IPS DF 6.9 (cell line): ENCODE results near the gene TRAF3IP1.

ENCODE experiments used
- DNase-seq: peaks from one replicate; pipeline ENCODE4 v3.0.0-alpha.2; 2013; ENCODE audit warnings: low read depth, low spot score
- H3K27ac ChIP-seq: one replicate; pipeline ENCODE4 v1.5.1; 2013; ENCODE audit warnings: low read length, control low read depth
- H3K27me3 ChIP-seq: 2 replicates; pipeline ENCODE4 v1.6.1; 2013; ENCODE audit warnings: mild to moderate bottlenecking, low read length; ENCODE audit not compliant: control insufficient read depth, insufficient read depth
- H3K36me3 ChIP-seq: 2 replicates; pipeline ENCODE4 v1.6.1; 2013; ENCODE audit warnings: low read length; ENCODE audit not compliant: control insufficient read depth, insufficient read depth
- H3K4me1 ChIP-seq: 2 replicates; pipeline ENCODE4 v1.6.1; 2013; ENCODE audit warnings: low read length; ENCODE audit not compliant: control insufficient read depth, insufficient read depth
- H3K4me3 ChIP-seq: 2 replicates; pipeline ENCODE4 v1.5.1; 2013; ENCODE audit warnings: mild to moderate bottlenecking, low read length
- H3K9me3 ChIP-seq: 2 replicates; pipeline ENCODE4 v1.6.1; 2013; ENCODE audit warnings: low read length, inconsistent platforms; ENCODE audit not compliant: control insufficient read depth, insufficient read depth
- WGBS: extraction: QIAGEN DNeasy Blood & Tissue Kit; methylation state at CpG from one replicate; pipeline ENCODE4 v1.1.7; 2013; ENCODE audit warnings: mixed read lengths, missing lambda C conversion rate; ENCODE audit not compliant: insufficient read length, insufficient coverage; 5-methylcytosine and 5-hydroxymethylcytosine counted together

Gene TRAF3IP1

DNA sequence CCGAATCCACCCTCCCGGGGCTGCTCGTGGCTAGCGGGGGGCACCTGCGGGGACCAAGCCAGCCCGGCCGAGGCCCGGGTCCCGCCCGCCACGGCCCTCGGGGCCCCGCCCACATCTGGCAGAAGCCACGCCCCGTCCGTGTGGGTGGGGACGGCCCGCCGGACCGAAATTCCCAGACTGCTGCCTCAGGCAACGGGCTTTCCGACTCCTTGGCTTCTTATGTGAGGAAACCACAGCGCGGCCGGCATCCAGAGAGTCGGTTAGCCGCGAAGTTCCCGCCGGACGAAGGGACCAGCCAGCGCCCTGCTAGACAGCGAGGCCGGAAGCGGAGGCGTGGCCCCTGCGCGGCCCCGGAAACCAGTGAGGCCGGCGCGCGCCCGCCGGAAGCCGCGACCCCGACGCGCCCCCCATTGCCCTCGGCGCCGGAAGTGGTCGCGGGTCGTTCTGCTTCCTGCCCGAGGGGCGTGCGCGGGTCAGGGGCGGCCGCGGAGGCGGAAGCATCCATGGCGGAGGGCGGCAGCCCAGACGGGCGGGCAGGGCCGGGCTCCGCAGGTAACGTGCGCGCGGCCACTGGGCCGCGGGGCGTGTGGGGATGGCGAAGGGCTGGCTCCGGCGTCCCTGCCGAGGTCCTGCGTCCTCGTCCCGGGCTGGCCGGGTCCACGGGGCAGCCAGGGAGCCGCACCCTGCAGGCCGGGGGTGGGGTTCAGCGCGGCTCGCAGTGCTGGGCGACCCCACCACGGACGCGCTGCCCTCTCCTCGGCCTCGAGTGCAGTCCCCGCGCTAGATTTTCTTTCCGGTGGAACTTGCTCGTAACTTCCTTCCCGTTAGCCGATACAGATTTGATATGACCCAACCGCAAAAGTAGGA, 106.5 kb downstream of the TRAF3IP1 start, which contains the start of gene ASB1:
Gene ASB1 (plus strand): TSS at position 360 of the 867 bp plus-strand sequence. CDS start 144 bp downstream, at position 504.
- Histone ChIP-seq H3K4me3 (peak within 1 kb of the TSS; percentile 97), H3K27me3 (no peaks in the 10 kb centered on the region), H3K9me3 (no peaks in the 10 kb centered on the region), H3K27ac (no peak within 1 kb of the TSS), H3K36me3 (no peaks in the 10 kb centered on the region), H3K4me1 (peaks cover 3% of the 10 kb centered on the region; the same call in 1 of the 2 replicates)
- peak; percentile 39 for DNase-seq
- WGBS = no CpG with 5 or more reads among the region's 104 CpGs

DNA sequence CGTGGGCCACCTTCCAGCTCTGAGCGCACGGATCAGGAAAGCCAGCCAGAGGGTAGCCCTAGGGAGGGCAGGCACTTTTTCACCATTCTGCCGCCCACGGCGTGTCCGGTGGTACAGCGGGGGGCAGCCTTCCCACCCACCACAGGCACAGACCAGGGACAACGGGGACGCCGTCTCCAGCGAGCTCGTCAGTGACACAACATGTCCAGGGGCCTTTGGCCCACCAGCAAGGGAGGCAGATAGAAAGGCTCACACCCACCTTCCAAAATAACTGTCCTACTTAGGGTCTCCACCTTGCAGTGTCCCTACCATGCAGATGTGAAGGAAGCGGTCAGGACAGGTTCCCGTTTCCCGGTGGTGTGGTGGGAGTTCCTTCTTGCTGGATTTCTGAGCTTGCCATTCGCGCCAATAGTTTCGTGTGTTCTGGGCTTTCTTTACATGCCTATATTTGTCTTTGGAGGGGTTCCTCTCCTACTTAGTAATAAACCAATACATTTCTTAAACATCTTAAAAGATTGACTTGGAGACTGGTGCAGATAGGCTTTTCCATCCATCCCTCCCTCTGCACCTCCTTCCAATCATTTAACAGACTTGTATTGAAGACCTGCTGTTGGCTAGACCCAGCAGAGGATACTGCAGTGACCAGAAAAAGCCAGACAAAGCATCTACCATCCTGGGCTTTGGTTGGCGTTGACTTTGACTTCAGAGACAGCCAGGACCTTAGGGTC, 107.3 kb downstream of the TRAF3IP1 start:
- Histone ChIP-seq H3K27ac (no peak overlapping the region), H3K4me1 (peaks cover 3% of the 10 kb centered on the region; the same call in 1 of the 2 replicates), H3K27me3 (no peaks in the 10 kb centered on the region), H3K9me3 (no peaks in the 10 kb centered on the region), H3K4me3 (peak overlapping the region; percentile 97), H3K36me3 (no peaks in the 10 kb centered on the region)
- no CpG with 5 or more reads among the region's 20 CpGs for WGBS
- no peak for DNase-seq

DNA sequence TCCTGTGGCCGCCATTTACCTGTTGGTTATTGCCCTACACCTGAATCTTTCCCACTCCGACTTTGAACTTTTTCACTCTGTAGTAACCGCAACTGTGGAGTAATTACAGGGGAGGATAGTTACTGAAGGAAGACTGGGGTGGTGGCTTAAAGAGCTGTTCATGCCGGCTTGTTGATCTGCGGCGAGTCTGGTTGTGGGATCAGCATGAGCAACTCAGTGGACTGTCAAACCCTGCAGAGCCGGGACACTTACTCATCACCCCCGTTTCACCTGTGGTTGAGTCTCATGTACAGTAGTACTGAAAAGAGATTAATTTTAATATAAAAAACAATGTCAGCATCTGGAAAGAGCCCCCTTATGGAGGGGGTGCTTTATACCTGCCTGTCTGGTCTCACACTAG, 108.5 kb downstream of the TRAF3IP1 start:
- peaks cover 3% of the 10 kb centered on the region; the same call in 1 of the 2 replicates for H3K4me1 ChIP-seq
- H3K36me3 ChIP-seq = 0 out of 2 replicates have a peak, but pooled peaks cover 3% of the 10 kb centered on the region
- no peak for DNase-seq
- no peaks in the 10 kb centered on the region for H3K9me3 ChIP-seq
- H3K27me3 ChIP-seq = no peaks in the 10 kb centered on the region
- H3K27ac ChIP-seq = no peak overlapping the region
- H3K4me3 ChIP-seq = no peak overlapping the region
- no CpG with 5 or more reads among the region's 8 CpGs for WGBS

DNA sequence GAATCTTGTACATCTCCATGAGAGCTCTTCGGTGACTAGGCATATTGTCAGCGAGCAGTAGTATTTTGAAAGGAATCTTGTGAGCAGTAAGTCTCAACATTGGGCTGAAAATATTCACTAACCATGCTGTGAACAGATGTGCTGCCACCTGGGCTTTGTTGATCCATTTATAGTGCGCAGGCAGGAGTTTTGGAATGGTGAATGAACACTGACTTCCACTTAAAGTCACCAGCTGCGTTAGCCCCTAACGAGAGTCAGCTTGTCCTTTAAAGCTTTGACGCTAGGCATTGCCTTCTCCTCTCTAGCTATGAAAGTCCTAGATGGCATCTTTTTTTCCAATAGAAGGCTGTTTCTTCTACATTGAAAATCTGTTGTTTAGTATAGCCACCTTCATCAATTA, 110.5 kb downstream of the TRAF3IP1 start:
- DNase-seq = no peak
- no peak overlapping the region for H3K27ac ChIP-seq
- H3K4me3 ChIP-seq = no peak overlapping the region
- peaks cover 1% of the 10 kb centered on the region; the same call in 1 of the 2 replicates for H3K4me1 ChIP-seq
- H3K27me3 ChIP-seq = no peaks in the 10 kb centered on the region
- H3K9me3 ChIP-seq = no peaks in the 10 kb centered on the region
- peaks cover 16% of the 10 kb centered on the region for H3K36me3 ChIP-seq
- WGBS = no CpG with 5 or more reads among the region's 6 CpGs

DNA sequence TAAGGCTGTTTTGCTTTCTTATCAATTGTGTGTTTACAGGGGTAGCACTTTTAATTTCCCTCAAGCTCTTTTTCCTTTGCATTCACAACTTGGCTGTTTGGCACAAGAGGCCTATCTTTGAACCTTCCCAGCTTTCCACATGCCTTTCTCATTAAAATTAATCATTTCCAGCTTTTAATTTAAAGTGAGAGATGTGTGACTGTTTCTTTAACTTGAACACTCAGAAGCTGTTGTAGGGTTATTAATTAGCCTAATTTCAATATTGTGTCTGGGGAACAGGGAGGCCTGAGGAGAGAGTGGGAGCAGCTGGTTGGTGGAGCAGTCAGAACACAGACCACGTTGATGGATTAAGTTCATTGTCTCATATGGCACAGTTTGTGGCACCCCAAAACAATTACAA, 111.1 kb downstream of the TRAF3IP1 start:
- no CpG with 5 or more reads among the region's 1 CpG for WGBS
- Histone ChIP-seq H3K27ac (no peak overlapping the region), H3K4me1 (no peaks in the 10 kb centered on the region), H3K4me3 (no peak overlapping the region), H3K36me3 (peaks cover 16% of the 10 kb centered on the region), H3K27me3 (no peaks in the 10 kb centered on the region), H3K9me3 (no peaks in the 10 kb centered on the region)
- DNase-seq = no peak

DNA sequence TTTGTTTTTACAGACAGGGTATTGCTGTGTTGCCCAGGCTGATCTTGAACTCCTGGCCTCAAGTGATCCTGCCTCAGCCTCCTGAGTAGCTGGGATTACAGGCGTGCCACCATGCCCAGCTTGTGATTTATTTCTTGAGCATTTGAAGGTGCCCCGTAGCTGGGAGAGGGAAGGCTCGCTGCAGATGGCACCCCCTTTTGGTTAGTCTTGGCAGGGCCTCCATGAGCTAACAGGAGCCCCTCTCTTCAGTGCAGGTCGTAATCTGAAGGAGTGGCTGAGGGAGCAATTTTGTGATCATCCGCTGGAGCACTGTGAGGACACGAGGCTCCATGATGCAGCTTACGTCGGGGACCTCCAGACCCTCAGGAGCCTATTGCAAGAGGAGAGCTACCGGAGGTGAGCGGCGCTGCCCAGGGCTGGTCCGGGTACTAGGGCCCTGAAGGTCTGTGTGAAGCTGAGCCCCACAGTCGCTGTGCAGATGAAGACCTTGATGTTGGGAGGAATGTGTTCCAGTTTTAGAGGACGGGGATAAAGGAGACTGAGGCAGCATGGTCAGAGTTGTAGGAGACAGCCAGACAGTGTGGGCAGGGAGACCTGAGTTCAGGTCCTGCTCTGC, 113.1 kb downstream of the TRAF3IP1 start:
- Histone ChIP-seq H3K4me1 (no peaks in the 10 kb centered on the region), H3K27ac (no peak overlapping the region), H3K36me3 (peaks cover 16% of the 10 kb centered on the region), H3K4me3 (no peak overlapping the region), H3K9me3 (no peaks in the 10 kb centered on the region), H3K27me3 (no peaks in the 10 kb centered on the region)
- no peak for DNase-seq
- no CpG with 5 or more reads among the region's 14 CpGs for WGBS

DNA sequence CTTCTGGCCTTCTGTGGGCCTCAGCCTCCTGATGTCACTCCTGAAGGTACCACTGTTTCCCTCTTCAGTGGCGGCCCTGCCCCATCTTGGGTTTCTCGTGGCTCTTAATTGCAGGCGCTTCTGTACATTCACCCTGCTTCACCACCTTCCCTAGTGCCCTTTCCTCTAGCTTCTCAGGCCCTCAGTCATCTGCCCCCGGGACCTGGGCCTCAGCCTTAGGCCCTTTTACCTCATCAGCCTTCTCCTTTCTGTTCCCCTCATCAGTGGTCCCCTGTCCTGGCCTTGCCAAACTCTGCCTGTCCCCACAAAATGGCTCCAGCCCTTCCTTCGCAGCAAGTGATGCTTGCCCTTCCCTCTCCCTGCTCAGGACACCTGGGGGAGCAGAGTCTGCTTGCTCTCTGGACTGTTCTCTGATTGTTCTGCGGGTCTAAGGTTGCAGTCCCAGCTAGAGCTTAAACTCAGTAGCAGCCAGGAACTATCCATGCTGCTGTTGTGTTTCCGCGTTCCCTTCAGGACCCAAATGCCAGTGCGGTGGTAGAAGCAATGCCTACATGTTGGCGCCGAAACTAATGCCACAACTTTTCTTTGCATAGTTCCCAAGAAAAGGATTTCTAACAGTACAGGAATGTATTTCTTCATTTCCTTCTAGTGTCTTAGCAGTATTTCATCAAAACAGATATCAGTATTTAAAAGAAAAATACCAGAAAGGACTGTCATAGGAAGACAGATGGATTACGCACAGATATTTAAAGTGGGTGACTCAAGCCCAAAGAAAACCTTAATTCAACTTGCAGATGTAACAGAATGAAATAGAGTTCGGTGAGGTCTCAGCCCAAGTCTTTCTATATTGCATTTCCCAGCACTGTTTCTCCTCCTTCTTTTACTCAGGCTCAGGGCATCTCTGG, 113.9 kb downstream of the TRAF3IP1 start:
- WGBS = no CpG with 5 or more reads among the region's 13 CpGs
- H3K4me1 ChIP-seq = no peaks in the 10 kb centered on the region
- peaks cover 18% of the 10 kb centered on the region for H3K36me3 ChIP-seq
- H3K27me3 ChIP-seq = no peaks in the 10 kb centered on the region
- no peak overlapping the region for H3K27ac ChIP-seq
- H3K9me3 ChIP-seq = no peaks in the 10 kb centered on the region
- DNase-seq = no peak
- H3K4me3 ChIP-seq = no peak overlapping the region

DNA sequence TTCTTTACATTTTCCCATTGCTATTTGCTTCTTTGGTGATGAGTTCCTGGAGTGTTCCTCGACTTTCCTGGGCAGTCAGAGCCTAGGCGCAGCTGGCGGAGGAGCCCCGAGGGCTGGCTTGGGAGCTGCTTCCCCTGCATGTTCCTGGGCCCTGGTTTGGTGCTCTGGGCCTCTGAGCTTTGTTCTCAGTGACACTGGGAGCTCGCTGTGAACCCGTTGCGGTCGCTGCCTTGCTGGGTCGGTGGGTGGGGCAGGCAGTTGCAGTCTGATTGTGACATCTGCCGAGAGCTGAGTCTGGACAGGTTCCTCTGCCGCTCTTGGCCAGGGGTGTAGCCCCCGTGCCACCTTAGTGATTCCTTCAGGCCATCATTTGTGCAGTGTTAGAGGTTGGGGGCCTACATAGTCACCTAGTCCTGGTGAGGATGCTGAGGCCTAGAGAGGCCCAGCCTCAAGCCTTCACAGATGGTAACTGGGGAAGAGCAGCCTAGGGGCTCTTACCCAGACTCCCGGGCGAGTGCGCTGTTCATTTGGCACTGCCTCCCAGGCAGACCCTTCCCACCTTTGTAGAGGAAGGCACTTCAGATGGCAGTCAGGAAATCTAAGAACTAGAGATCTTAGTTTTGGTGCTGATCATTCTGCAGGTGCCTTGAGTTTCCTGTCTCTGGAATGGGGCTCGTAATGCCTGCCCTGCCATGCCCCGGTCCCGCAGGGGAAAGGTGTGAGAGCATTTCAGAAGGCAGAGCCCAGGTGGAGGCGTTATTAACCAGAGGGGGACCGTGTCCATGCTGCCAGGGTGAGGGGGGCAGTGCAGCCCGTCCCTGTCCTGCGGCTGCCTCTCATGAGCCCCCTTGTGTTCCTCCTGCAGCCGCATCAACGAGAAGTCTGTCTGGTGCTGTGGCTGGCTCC, 114.8 kb downstream of the TRAF3IP1 start:
- no peak for DNase-seq
- Histone ChIP-seq H3K9me3 (no peaks in the 10 kb centered on the region), H3K27me3 (no peaks in the 10 kb centered on the region), H3K4me3 (no peak overlapping the region), H3K27ac (no peak overlapping the region), H3K4me1 (no peaks in the 10 kb centered on the region), H3K36me3 (peaks cover 20% of the 10 kb centered on the region)
- no CpG with 5 or more reads among the region's 24 CpGs for WGBS

DNA sequence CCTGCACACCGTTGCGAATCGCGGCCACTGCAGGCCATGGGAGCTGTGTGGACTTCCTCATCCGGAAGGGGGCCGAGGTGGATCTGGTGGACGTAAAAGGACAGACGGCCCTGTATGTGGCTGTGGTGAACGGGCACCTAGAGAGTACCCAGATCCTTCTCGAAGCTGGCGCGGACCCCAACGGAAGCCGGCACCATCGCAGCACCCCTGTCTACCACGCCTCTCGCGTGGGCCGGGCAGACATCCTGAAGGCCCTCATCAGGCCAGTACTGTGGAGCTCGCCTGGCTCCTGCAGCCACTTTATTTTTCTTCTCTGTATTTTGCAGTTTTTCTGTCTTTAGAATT, 115.4 kb downstream of the TRAF3IP1 start:
- no peak for DNase-seq
- no CpG with 5 or more reads among the region's 20 CpGs for WGBS
- no peak overlapping the region for H3K4me3 ChIP-seq
- H3K4me1 ChIP-seq = no peaks in the 10 kb centered on the region
- no peak overlapping the region for H3K27ac ChIP-seq
- H3K36me3 ChIP-seq = peaks cover 20% of the 10 kb centered on the region
- no peaks in the 10 kb centered on the region for H3K9me3 ChIP-seq
- no peaks in the 10 kb centered on the region for H3K27me3 ChIP-seq
